GM12878 (cell line): ENCODE measurements around the gene ISCU. TPM values are rescaled to one million over a fixed set of nuclear protein-coding genes. Genes with fewer than 3 reads are reported as not detected.

Source experiments
- ATAC-seq: fragments of 200-7000 bp; cut with Tn5 transposase; 3 replicates; pipeline ENCODE4 v1.9.1; 2020; ENCODE audit warnings: mild to moderate bottlenecking, moderate library complexity
- BruUV-seq: library from RNA; stranded (reverse); fragments of 400-500 nt; replicated peaks from 2 replicates; lab custom pipeline; 2021; lab: Mats Ljungman, UMichigan
- CTCF ChIA-PET: fragments of 300-600 bp; sonication (Branson Sonifier 250); formaldehyde crosslinking; extraction: SDS; loops from one replicate; lab custom pipeline; 2021; ENCODE audit warnings: inconsistent platforms; lab: Yijun Ruan, JAX
- POLR2A ChIA-PET: fragments of 350-600 bp; formaldehyde crosslinking; extraction: SDS; loops from one replicate; lab custom pipeline; 2021; ENCODE audit warnings: inconsistent platforms; lab: Charles Lee
- RAD21 ChIA-PET: fragments of 300-600 bp; sonication (Branson Sonifier 250); formaldehyde crosslinking; loops from one replicate; lab custom pipeline; 2023; ENCODE audit warnings: antibody characterized with exemption; ENCODE audit not compliant: unreplicated experiment; lab: Charles Lee
- SMC1A ChIA-PET: fragments of 300-600 bp; sonication (Branson Sonifier 250); formaldehyde crosslinking; loops from one replicate; lab custom pipeline; 2023; ENCODE audit not compliant: unreplicated experiment, uncharacterized antibody; lab: Charles Lee
- DNase-seq: peaks from one replicate; pipeline ENCODE4 v3.0.0-alpha.2; 2011; ENCODE audit warnings: low read depth, low spot score
- FAIRE-seq: peaks from 3 replicates; lab custom pipeline; 2011; peaks lifted over from hg19 to GRCh38; lab: Jason Lieb, UNC
- H2AFZ ChIP-seq: 2 replicates; pipeline ENCODE4 v1.6.0; 2011; ENCODE audit warnings: low read depth, low read length, control low read depth; ENCODE audit not compliant: control insufficient read depth
- H3K27ac ChIP-seq: 2 replicates; pipeline ENCODE4 v1.5.1; 2011; ENCODE audit warnings: control low read depth; ENCODE audit not compliant: control insufficient read depth, insufficient read depth
- H3K27me3 ChIP-seq, 2 experiments: replicated peaks in 1 of 2; 2 replicates each; pipeline versions ENCODE4 v1.6.0 to v1.6.1; 2011; ENCODE audit warnings: low read length in 1 of 2; ENCODE audit not compliant: control insufficient read depth in 2 of 2, insufficient read depth in 2 of 2
- H3K36me3 ChIP-seq, 2 experiments: 2 replicates each; pipeline ENCODE4 v1.5.1; 2011; ENCODE audit warnings: low read length in 1 of 2; ENCODE audit not compliant: control insufficient read depth in 2 of 2, insufficient read depth in 2 of 2
- H3K4me1 ChIP-seq: 2 replicates; pipeline ENCODE4 v1.6.1; 2011; ENCODE audit warnings: mild to moderate bottlenecking, low read length, moderate library complexity, mixed read lengths; ENCODE audit not compliant: control insufficient read depth, insufficient read depth
- H3K4me2 ChIP-seq: 2 replicates; pipeline ENCODE4 v1.6.0; 2011; ENCODE audit warnings: control low read depth; ENCODE audit not compliant: control insufficient read depth, insufficient read depth
- H3K4me3 ChIP-seq: fragments of 200-600 bp; sonication (generic); 2 replicates; pipeline ENCODE4 v1.5.1; 2016
- H3K79me2 ChIP-seq: 2 replicates; pipeline ENCODE4 v1.6.0; 2011; ENCODE audit warnings: low read length; ENCODE audit not compliant: control insufficient read depth, insufficient read depth
- H3K9ac ChIP-seq: 2 replicates; pipeline ENCODE4 v1.8.0; 2011; ENCODE audit warnings: low read length, control low read depth, mixed read lengths; ENCODE audit not compliant: control insufficient read depth, insufficient read depth
- H3K9me3 ChIP-seq: replicated peaks from 3 replicates; pipeline ENCODE4 v1.5.1; 2011; ENCODE audit warnings: mild to moderate bottlenecking, low read length; ENCODE audit not compliant: control insufficient read depth, insufficient read depth
- H4K20me1 ChIP-seq: 2 replicates; pipeline ENCODE4 v1.6.0; 2011; ENCODE audit not compliant: control insufficient read depth, insufficient read depth
- CTCF ChIP-seq, 3 experiments: IDR thresholded peaks in 2 of 3; conservative IDR thresholded peaks in 1 of 3; 2 replicates each; pipeline ENCODE4 v1.5.1; 2011; ENCODE audit warnings: low read depth in 3 of 3, low read length in 3 of 3, mild to moderate bottlenecking in 3 of 3, control low read depth in 2 of 3, moderate library complexity in 2 of 3, inconsistent platforms in 1 of 3, mixed read lengths in 1 of 3; ENCODE audit not compliant: control insufficient read depth in 2 of 3, insufficient read depth in 1 of 3; ENCODE audit errors: extremely low read depth in 1 of 3
- E2F8 ChIP-seq: fragments of 450-650 bp; IDR thresholded peaks from 2 replicates; pipeline ENCODE4 v1.6.1; 2018; ENCODE audit warnings: mild to moderate bottlenecking, low read depth, moderate library complexity; ENCODE audit not compliant: partially characterized antibody
- EP300 ChIP-seq, 2 experiments: fragments of 150-350 bp in 1 of 2; IDR thresholded peaks; 2 replicates each; pipeline ENCODE4 v1.6.1; 2011 to 2012; ENCODE audit warnings: low read depth in 2 of 2, low read length in 2 of 2, borderline replicate concordance in 1 of 2, improper control_type of control experiment in 1 of 2, inconsistent platforms in 1 of 2; ENCODE audit not compliant: control insufficient read depth in 1 of 2
- IKZF1 ChIP-seq: fragments of 450-650 bp; conservative IDR thresholded peaks from 2 replicates; pipeline ENCODE4 v1.6.1; 2017; ENCODE audit warnings: antibody characterized with exemption, mild to moderate bottlenecking
- POLR2AphosphoS5 ChIP-seq: IDR thresholded peaks from 2 replicates; pipeline ENCODE4 v1.6.1; 2011; ENCODE audit warnings: mild to moderate bottlenecking, low read length, inconsistent platforms
- ZBTB4 ChIP-seq: fragments of 450-650 bp; formaldehyde crosslinking; IDR thresholded peaks from 2 replicates; pipeline ENCODE4 v1.4.0; 2022; ENCODE audit warnings: mild to moderate bottlenecking, moderate library complexity
- ZNF207 ChIP-seq: fragments of 450-650 bp; IDR thresholded peaks from 2 replicates; pipeline ENCODE4 v1.6.1; 2014; ENCODE audit warnings: antibody characterized with exemption, mild to moderate bottlenecking, borderline replicate concordance
- WGBS: methylation state at CpG from one replicate; pipeline ENCODE4 v1.1.6; 2016; ENCODE audit warnings: low lambda C conversion rate; ENCODE audit not compliant: insufficient replicate concordance, insufficient coverage; ENCODE audit errors: missing lambda C conversion rate; 5-methylcytosine and 5-hydroxymethylcytosine counted together
- in situ Hi-C: fragments of 300-500 bp; cut with MboI; formaldehyde crosslinking; loops from 9 replicates; pipeline ENCODE4 v1.14.3; 2018; ENCODE audit warnings: mixed read lengths
- intact Hi-C: fragments of 100-400 bp; cut with micrococcal nuclease; formaldehyde crosslinking; loops from one replicate; pipeline ENCODE4 v1.14.2; 2022; ENCODE audit not compliant: unreplicated experiment
- polyA plus RNA-seq, 11 experiments: library from polyadenylated mRNA; depleted of rRNA in 4 of 11; unstranded in 6 of 11; stranded (reverse) in 5 of 11; fragments of >200 nt; fragmentation: Nextera tagmentation in 4 of 11; fragmentation: Illumina TruSeq in 1 of 11; extraction: Ambion mirVana in 4 of 11; extraction: Trizol in 1 of 11; gene quantifications; 1 replicate in 1 of 11; 2 replicates in 10 of 11; pipeline versions ENCODE4 v1.2.1 to v1.2.3, GENCODE V29; 2011 to 2016; ENCODE audit warnings: inconsistent platforms in 2 of 11, missing spikeins in 2 of 11, low read depth in 1 of 11
- total RNA-seq, 4 experiments: library from RNA; depleted of rRNA in 3 of 4; stranded (reverse); fragments of >200 nt in 3 of 4; fragmentation: Illumina TruSeq in 1 of 4; extraction: Trizol in 1 of 4; gene quantifications; 2 replicates each; pipeline versions ENCODE4 v1.2.1 to v1.2.3, GENCODE V29; 2013 to 2021

The ISCU gene
- total and polyA plus RNA-seq, 10 of the 15 experiments (the other 5 are each of a cell fraction or from before 2014, with no cell fraction given): 32.8 to 260 (median 127) TPM

GRCh38 chr12:108568338-108569154, 6.2 kb downstream of the ISCU start (continued):
- TF ChIP-seq E2F8: peak; percentile 28

GRCh38 chr12:108570743-108571608, 8.6 kb downstream of the ISCU start:
- Histone ChIP-seq H3K4me3 (no peak overlapping the region), H3K9me3 (no peaks in the 10 kb centered on the region), H2AFZ (no peak overlapping the region), H3K79me2 (peaks cover 10% of the 10 kb centered on the region), H3K27ac (peak overlapping the region; percentile 100), H3K9ac (peak overlapping the region; percentile 48), H4K20me1 (no peaks in the 10 kb centered on the region), H3K4me1 (peaks cover 89% of the 10 kb centered on the region), H3K36me3 (peaks cover 6 to 12% of the 10 kb centered on the region in 2 experiments), H3K27me3 (no peaks in the 10 kb centered on the region), H3K4me2 (peak overlapping the region; percentile 46)
- DNase-seq: no peak
- RAD21 ChIA-PET: interaction anchor here (0.9 to 23.0 kb wide), 12 partner anchors 9 to 522 kb away, joined by 3 to 633 read pairs (median 6); partner anchors contain the start of genes ALKBH2, ISCU and SELPLG
- CTCF ChIA-PET: interaction anchor here (0.7 to 21.5 kb wide), 21 partner anchors 10 to 522 kb away, joined by 3 to 866 read pairs (median 4); partner anchors contain the start of genes ALKBH2, ISCU, SART3 and SELPLG
- intact Hi-C loops (loop anchor here (2.0 kb wide), 1 partner anchor 522 kb away; the partner anchor contains the start of gene ALKBH2), in situ Hi-C loops (no loop called here)
- WGBS: 68% methylated on average over 3 of the region's 3 CpGs
- BruUV-seq: no TSS peak
- FAIRE-seq: no peak
- SMC1A ChIA-PET: interaction anchor here (0.7 to 26.5 kb wide), 17 partner anchors 22 to 509 kb away, joined by 3 to 718 read pairs (median 3); partner anchors contain the start of gene SELPLG
- ATAC-seq: no peak
- POLR2A ChIA-PET: interaction anchor here (0.5 to 14.2 kb wide), 12 partner anchors 9 to 283 kb away, joined by 3 to 211 read pairs (median 5); partner anchors contain the start of genes ISCU and SELPLG
- TF ChIP-seq CTCF (IDR thresholded peaks at IDR 0.05 in 2 of 3, conservative IDR thresholded peaks at IDR 0.05 in 1 of 3; ENCODE audit: control insufficient read depth in 2 of 3, extremely low read depth in 1 of 3, insufficient read depth in 1 of 3, low read depth in 3 of 3, low read length in 3 of 3) (peak; percentile 42 to 53 (median 49); a peak in 4 of 6 replicates), ZBTB4 (CRISPR knock-in tag) (0 out of 2 replicates have a peak, but pooled peaks have one; percentile 18), IKZF1 (0 out of 2 replicates have a peak, but pooled peaks have one; percentile 21), EP300 (IDR thresholded peaks at IDR 0.05; ENCODE audit: borderline replicate concordance in 1 of 2, control insufficient read depth in 1 of 2, low read depth in 2 of 2, low read length in 2 of 2) (0 out of 4 replicates have a peak, but pooled peaks of 1 of the 2 experiments have one; percentile 10), ZNF207 (no peak), POLR2AphosphoS5 (0 out of 2 replicates have a peak, but pooled peaks have one; percentile 15)
